Esophagus muscularis mucosa (tissue), 4 donors: Measurements from ENCODE around the gene LIPC. TPM values are rescaled to one million over a fixed set of nuclear protein-coding genes. Genes with fewer than 3 reads are reported as not detected.

ENCODE experiments used
- DNase-seq: peaks from one replicate; pipeline ENCODE4 v3.0.0-alpha.2; 2017; ENCODE audit errors: extremely low spot score
- H3K27ac ChIP-seq, 4 donors: fragments of 200-600 bp; sonication (generic); replicated peaks in 1 of 4; 1 replicate in 3 of 4; 2 replicates in 1 of 4; pipeline ENCODE4 v1.5.1; 2016 to 2019; ENCODE audit warnings: mild to moderate bottlenecking in 1 of 4
- H3K27me3 ChIP-seq, 4 donors: fragments of 200-600 bp; sonication (generic); one replicate each; pipeline versions ENCODE4 v1.5.1 to v1.6.0; 2016 to 2019
- H3K36me3 ChIP-seq, 4 donors: fragments of 200-600 bp; sonication (generic); one replicate each; pipeline ENCODE4 v1.5.1; 2016 to 2019
- H3K4me1 ChIP-seq, 4 donors: fragments of 200-600 bp; sonication (generic); one replicate each; pipeline ENCODE4 v1.5.1; 2016 to 2019
- H3K4me3 ChIP-seq, 4 donors: fragments of 200-600 bp; sonication (generic); 1 replicate in 2 of 4; 2 replicates in 2 of 4; pipeline ENCODE4 v1.5.1; 2016 to 2019; ENCODE audit warnings: mild to moderate bottlenecking in 4 of 4, moderate library complexity in 1 of 4
- H3K9me3 ChIP-seq, 4 donors: fragments of 200-600 bp; sonication (generic); 1 replicate in 3 of 4; 2 replicates in 1 of 4; pipeline ENCODE4 v1.5.1; 2016 to 2019
- EP300 ChIP-seq: sonication (generic); formaldehyde crosslinking; IDR thresholded peaks from one replicate; pipeline ENCODE4 v1.6.1; 2017; ENCODE audit warnings: antibody characterized with exemption
- POLR2A ChIP-seq: fragments of 450-650 bp; IDR thresholded peaks from one replicate; pipeline ENCODE4 v1.6.1; 2017; ENCODE audit warnings: antibody characterized with exemption, moderate library complexity, mild to moderate bottlenecking, low read depth
- POLR2AphosphoS5 ChIP-seq, 2 donors: sonication (generic); formaldehyde crosslinking; IDR thresholded peaks; one replicate each; pipeline ENCODE4 v1.6.1; 2017; ENCODE audit warnings: antibody characterized with exemption in 2 of 2
- WGBS: methylation state at CpG from one replicate; pipeline ENCODE4 v1.1.5; 2018; 5-methylcytosine and 5-hydroxymethylcytosine counted together
- intact Hi-C: fragments of 100-400 bp; cut with DNase I; formaldehyde crosslinking; loops from one replicate; pipeline ENCODE4 v1.15.1; 2023
- total RNA-seq, 4 donors: library from RNA; depleted of rRNA; stranded (reverse); fragments of >200 nt; gene quantifications; one replicate each; pipeline versions ENCODE4 v1.1.0 to v1.2.1, GENCODE V29; 2016
- TF ChIP-seq, protein P1 (sequence below), 3 experiments: fragments of 200-600 bp in 2 of 3; fragments of 450-650 bp in 1 of 3; sonication (generic) in 2 of 3; IDR thresholded peaks; one replicate each; pipeline ENCODE4 v1.5.1; 2017 to 2019; ENCODE audit warnings: antibody characterized with exemption in 3 of 3, mild to moderate bottlenecking in 2 of 3, moderate library complexity in 1 of 3

LIPC gene
- total RNA-seq, 4 donors from 2014 or later, result 0.06 to 0.63 (median 0.37) TPM

- no peaks in the 10 kb centered on the region for H3K9me3 ChIP-seq
- no peak overlapping the region for H3K27ac ChIP-seq
- TF ChIP-seq POLR2AphosphoS5 (IDR thresholded peaks at IDR 0.05), result no peak
- TF ChIP-seq EP300, result no peak
- no peak for TF ChIP-seq POLR2A
- TF ChIP-seq, protein P1, sequence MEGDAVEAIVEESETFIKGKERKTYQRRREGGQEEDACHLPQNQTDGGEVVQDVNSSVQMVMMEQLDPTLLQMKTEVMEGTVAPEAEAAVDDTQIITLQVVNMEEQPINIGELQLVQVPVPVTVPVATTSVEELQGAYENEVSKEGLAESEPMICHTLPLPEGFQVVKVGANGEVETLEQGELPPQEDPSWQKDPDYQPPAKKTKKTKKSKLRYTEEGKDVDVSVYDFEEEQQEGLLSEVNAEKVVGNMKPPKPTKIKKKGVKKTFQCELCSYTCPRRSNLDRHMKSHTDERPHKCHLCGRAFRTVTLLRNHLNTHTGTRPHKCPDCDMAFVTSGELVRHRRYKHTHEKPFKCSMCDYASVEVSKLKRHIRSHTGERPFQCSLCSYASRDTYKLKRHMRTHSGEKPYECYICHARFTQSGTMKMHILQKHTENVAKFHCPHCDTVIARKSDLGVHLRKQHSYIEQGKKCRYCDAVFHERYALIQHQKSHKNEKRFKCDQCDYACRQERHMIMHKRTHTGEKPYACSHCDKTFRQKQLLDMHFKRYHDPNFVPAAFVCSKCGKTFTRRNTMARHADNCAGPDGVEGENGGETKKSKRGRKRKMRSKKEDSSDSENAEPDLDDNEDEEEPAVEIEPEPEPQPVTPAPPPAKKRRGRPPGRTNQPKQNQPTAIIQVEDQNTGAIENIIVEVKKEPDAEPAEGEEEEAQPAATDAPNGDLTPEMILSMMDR (IDR thresholded peaks at IDR 0.05), result no peak
- intact Hi-C loops, result no loop called here
- H3K4me3 ChIP-seq, result no peak overlapping the region
- peak; percentile 29 for DNase-seq
- no peaks in the 10 kb centered on the region for H3K4me1 ChIP-seq
- H3K27me3 ChIP-seq, result no peaks in the 10 kb centered on the region
- WGBS, result 77% methylated on average over 2 of the region's 2 CpGs
- H3K36me3 ChIP-seq, result no peaks in the 10 kb centered on the region
Measured at GRCh38 chr15:58404722-58405121, 27.1 kb upstream of the LIPC start.

DNA sequence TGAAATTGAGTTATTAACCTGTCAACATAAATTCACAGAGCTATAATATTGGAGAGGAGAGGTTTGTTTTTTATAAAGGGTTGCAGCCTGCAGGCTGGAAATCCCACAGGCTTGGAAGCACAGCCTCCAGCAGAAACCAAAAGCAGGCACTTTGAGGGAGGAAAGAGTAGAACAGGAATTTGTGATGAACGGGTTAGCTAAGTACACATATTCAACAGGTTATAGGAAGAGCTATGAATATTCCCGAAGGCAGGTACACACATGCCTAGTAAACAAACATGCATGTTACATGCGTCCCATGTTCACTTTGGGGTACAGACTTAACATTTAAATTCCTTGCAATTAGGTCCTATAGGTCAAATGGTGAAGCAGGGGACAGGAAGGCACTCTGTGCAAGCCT, 25.9 kb upstream of the LIPC start:
- Histone ChIP-seq H3K36me3 (no peaks in the 10 kb centered on the region), H3K27ac (no peak overlapping the region), H3K27me3 (no peaks in the 10 kb centered on the region), H3K4me3 (no peak overlapping the region), H3K4me1 (no peaks in the 10 kb centered on the region), H3K9me3 (no peaks in the 10 kb centered on the region)
- peak; percentile 72 for DNase-seq
- 73% methylated on average over 3 of the region's 3 CpGs for WGBS
- no peak for TF ChIP-seq POLR2AphosphoS5 (IDR thresholded peaks at IDR 0.05)
- TF ChIP-seq, protein P1 (IDR thresholded peaks at IDR 0.05), result no peak
- no peak for TF ChIP-seq EP300
- no peak for TF ChIP-seq POLR2A
- intact Hi-C loops, result no loop called here

DNA sequence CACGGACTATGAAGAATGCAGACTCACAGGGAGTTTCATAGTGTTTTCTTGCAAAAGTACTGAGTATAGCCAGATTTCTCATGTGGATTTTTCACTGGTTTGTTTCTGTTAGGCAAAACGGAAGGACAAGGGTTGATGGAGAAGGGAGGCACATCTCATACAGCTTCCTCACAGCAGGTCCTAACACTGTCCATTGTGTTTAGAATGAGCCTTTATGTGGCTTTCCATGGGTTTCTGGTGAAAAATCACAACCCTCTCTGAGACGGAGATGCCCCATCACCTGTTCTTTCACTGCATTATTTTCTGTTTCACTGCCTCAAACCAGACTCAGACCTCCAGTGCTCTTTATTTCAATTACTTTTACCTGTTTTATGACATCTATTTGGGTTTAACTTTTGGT, 25.0 kb upstream of the LIPC start:
- no peaks in the 10 kb centered on the region for H3K4me1 ChIP-seq
- intact Hi-C loops, result no loop called here
- no peak for TF ChIP-seq POLR2A
- no peak for TF ChIP-seq POLR2AphosphoS5 (IDR thresholded peaks at IDR 0.05)
- TF ChIP-seq EP300, result no peak
- TF ChIP-seq, protein P1 (IDR thresholded peaks at IDR 0.05), result no peak
- no peaks in the 10 kb centered on the region for H3K27me3 ChIP-seq
- H3K9me3 ChIP-seq, result no peaks in the 10 kb centered on the region
- no peak overlapping the region for H3K27ac ChIP-seq
- no peaks in the 10 kb centered on the region for H3K36me3 ChIP-seq
- no peak overlapping the region for H3K4me3 ChIP-seq
- WGBS, result 83% methylated on average over 3 of the region's 3 CpGs
- DNase-seq, result peak; percentile 31

DNA sequence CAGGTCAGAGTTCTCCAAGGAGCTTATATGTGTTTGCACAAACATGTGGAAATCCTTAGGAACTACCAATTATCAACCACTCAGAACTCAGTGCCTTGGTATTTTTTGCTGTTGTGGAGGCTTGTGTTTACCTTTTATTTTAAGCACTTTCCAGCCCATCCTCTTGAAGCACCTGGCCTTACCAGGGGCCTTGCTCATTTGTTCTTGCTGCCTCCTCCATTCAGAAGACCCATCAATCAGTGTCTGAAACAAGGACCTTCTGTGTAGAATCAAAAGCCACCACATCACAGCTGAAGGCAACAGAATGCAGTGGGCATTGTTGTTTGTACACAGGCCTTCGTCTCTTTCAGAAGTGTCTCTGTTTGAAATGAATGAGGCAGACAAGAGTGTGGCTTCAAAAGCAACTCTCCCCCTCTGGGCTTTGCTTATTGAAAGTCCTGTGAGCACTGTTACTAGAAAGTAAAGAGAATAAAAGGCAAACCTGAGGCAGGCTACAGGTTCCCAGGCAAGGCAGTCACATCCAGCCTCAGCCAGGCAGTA, 24.5 kb upstream of the LIPC start:
- peak; percentile 37 for DNase-seq
- H3K36me3 ChIP-seq, result no peaks in the 10 kb centered on the region
- TF ChIP-seq EP300 (no peak), POLR2A (no peak), POLR2AphosphoS5 (IDR thresholded peaks at IDR 0.05) (no peak)
- TF ChIP-seq, protein P1 (IDR thresholded peaks at IDR 0.05), result no peak

DNA sequence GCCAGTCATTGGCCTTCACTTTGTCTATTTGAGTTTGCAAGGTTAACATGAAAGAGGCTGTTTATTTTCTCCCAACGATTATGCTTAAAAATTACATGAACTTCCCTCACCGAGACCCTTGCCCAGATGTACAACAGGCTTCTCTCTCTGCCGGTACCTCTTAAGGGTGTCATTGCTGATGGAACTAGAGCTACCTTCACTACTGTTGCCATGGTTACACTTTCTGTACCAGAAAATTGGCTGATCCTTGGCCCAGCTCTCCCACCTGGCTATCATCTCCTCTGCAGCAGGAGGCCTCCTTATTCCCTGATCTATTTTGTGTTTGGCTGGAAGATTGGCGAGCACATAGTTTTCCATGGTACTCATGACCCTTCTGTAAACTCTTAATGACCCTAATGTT, 24.0 kb upstream of the LIPC start:
- Histone ChIP-seq H3K27ac (no peak overlapping the region), H3K4me1 (no peaks in the 10 kb centered on the region), H3K27me3 (no peaks in the 10 kb centered on the region), H3K36me3 (no peaks in the 10 kb centered on the region), H3K9me3 (no peaks in the 10 kb centered on the region), H3K4me3 (no peak overlapping the region)
- WGBS, result 80% methylated on average over 4 of the region's 4 CpGs
- DNase-seq, result peak; percentile 39
- TF ChIP-seq POLR2A, result no peak
- TF ChIP-seq, protein P1 (IDR thresholded peaks at IDR 0.05), result no peak
- TF ChIP-seq EP300, result no peak
- TF ChIP-seq POLR2AphosphoS5 (IDR thresholded peaks at IDR 0.05), result no peak
- intact Hi-C loops, result no loop called here

More for the DNA sequence above, 24.5 kb upstream of the LIPC start:
- no peaks in the 10 kb centered on the region for H3K9me3 ChIP-seq
- no peaks in the 10 kb centered on the region for H3K4me1 ChIP-seq
- H3K27ac ChIP-seq, result no peak overlapping the region
- 82% methylated on average over 1 of the region's 1 CpG for WGBS
- H3K4me3 ChIP-seq, result no peak overlapping the region
- intact Hi-C loops, result no loop called here
- no peaks in the 10 kb centered on the region for H3K27me3 ChIP-seq
